LNCAP (cell line): ENCODE data around the gene EFCAB6.

Experiments
- TF ChIP-seq, protein P1 (sequence below): fragments of 450-650 bp; IDR thresholded peaks from 2 replicates; pipeline ENCODE4 v1.5.1; 2017; ENCODE audit warnings: mild to moderate bottlenecking

The EFCAB6 gene

DNA sequence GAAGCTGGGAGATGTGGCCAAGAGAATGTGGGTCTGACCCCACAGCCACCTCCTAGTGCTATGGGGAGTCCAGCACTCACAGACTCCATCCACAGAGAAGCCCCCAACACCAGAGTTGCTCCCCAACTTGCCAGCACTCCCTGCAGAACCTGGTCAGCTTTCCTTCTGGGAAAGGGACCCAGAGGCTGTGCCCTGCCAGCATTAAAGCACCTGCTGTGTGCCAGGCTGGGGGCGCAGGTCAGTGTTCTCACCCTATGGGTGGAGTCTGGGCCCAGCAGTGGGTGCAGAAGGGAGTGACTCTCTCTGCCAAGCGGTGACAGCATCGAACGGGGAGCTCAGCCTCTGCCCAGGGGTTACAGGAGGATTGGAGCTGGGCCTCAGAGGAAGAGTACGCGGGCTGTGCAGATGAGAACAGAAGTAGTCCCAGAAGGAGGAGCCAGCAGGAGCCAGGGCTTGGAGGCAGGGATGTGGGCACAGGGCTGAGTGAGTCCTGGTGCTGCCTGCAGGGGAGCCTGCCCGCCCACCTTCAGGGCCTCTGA, 285.9 kb downstream of the EFCAB6 start:
- TF ChIP-seq, protein P1, sequence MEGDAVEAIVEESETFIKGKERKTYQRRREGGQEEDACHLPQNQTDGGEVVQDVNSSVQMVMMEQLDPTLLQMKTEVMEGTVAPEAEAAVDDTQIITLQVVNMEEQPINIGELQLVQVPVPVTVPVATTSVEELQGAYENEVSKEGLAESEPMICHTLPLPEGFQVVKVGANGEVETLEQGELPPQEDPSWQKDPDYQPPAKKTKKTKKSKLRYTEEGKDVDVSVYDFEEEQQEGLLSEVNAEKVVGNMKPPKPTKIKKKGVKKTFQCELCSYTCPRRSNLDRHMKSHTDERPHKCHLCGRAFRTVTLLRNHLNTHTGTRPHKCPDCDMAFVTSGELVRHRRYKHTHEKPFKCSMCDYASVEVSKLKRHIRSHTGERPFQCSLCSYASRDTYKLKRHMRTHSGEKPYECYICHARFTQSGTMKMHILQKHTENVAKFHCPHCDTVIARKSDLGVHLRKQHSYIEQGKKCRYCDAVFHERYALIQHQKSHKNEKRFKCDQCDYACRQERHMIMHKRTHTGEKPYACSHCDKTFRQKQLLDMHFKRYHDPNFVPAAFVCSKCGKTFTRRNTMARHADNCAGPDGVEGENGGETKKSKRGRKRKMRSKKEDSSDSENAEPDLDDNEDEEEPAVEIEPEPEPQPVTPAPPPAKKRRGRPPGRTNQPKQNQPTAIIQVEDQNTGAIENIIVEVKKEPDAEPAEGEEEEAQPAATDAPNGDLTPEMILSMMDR: no peak

- TF ChIP-seq, protein P1: no peak
These were observed 290.4 kb downstream of the EFCAB6 start for GRCh38 chr22:43521716-43522115.

GRCh38 chr22:43520632-43521039, 291.5 kb downstream of the EFCAB6 start:
- TF ChIP-seq, protein P1: no peak

DNA sequence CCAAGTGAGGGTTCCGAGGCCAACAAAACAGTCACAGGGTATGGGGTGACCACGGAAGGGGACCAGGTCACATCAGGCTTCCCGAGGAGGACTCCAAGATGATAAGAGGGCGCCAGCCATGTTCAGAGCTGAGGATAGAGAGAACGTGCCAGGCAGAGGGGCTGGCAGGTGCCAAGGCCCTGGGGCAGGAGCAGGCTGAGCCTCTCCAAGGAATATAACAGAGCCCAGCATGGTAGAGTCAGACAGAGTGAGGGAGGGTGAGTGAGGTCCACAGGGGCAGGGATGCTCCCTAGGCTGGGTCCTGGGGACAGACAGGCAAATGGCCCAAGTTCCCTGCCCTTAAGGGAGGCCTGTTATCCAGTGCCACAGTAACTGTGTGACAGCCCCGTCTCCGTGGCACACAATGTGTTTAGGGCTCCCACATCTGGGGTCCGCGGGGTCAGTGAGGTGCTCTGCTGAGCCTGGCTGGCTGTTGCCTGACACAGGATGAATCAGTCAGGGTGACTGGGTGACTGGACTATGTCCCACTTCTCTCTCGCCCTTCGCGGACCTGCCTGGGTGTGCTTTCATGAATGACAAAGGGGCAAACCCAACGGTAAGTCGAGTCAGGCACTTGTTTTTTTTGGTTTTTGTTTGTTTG, 295.0 kb downstream of the EFCAB6 start:
- TF ChIP-seq, protein P1: no peak

GRCh38 chr22:43516386-43516785, 295.7 kb downstream of the EFCAB6 start:
- TF ChIP-seq, protein P1: no peak

DNA sequence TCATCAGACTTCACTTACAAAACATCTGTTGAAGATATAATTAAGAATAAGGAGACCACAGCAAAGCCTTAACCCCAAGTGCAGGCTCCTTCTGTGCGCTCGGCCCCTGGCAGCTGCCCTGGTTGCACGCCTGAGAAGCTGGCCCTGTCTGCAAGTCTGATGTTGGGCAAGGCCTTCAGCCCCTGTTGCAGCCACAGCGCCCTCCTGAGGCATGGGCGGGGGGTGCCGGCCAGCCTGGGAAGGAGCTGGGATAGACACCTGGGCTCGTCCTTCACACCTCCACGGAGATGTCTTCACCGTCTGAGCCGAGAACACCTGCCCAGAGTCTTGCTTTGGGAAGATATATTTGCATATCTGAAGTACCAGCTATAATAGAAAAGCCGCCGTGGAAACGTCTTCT, 296.2 kb downstream of the EFCAB6 start:
- TF ChIP-seq, protein P1: no peak

GRCh38 chr22:43515411-43515810, 296.7 kb downstream of the EFCAB6 start:
- TF ChIP-seq, protein P1: no peak
